Liver (tissue), 9 donors: ENCODE results near the gene SPINT3. TPM values are rescaled to one million over a fixed set of nuclear protein-coding genes. Genes with fewer than 3 reads are reported as not detected.

Experiments used
- DNase-seq: peaks from one replicate; pipeline ENCODE4 v3.0.0-alpha.2; 2017; ENCODE audit warnings: low spot score
- H3K27ac ChIP-seq, 2 donors: one replicate each; pipeline ENCODE4 v1.7.0; 2013; ENCODE audit warnings: inconsistent platforms in 2 of 2, low read length in 2 of 2, control low read depth in 1 of 2, low read depth in 1 of 2, mild to moderate bottlenecking in 1 of 2
- H3K27me3 ChIP-seq, 4 donors: one replicate each; pipeline versions ENCODE4 v1.6.1 to v1.7.0; 2013; ENCODE audit warnings: low read length in 3 of 4, inconsistent platforms in 1 of 4, mild to moderate bottlenecking in 1 of 4, moderate library complexity in 1 of 4; ENCODE audit not compliant: control insufficient read depth in 4 of 4, insufficient read depth in 4 of 4
- H3K36me3 ChIP-seq, 4 donors: one replicate each; pipeline versions ENCODE4 v1.6.1 to v1.7.0; 2013; ENCODE audit warnings: low read length in 3 of 4, mild to moderate bottlenecking in 3 of 4, low read depth in 1 of 4, moderate library complexity in 1 of 4; ENCODE audit not compliant: control insufficient read depth in 4 of 4, insufficient read depth in 3 of 4
- H3K4me1 ChIP-seq, 4 donors: one replicate each; pipeline versions ENCODE4 v1.6.1 to v1.7.0; 2013; ENCODE audit warnings: low read length in 3 of 4, mild to moderate bottlenecking in 3 of 4, moderate library complexity in 1 of 4; ENCODE audit not compliant: control insufficient read depth in 4 of 4, insufficient read depth in 4 of 4
- H3K4me3 ChIP-seq, 3 donors: one replicate each; pipeline versions ENCODE4 v1.6.1 to v1.7.0; 2013; ENCODE audit warnings: low read length in 3 of 3, control low read depth in 1 of 3, low read depth in 1 of 3, mild to moderate bottlenecking in 1 of 3
- H3K9ac ChIP-seq, 2 donors: one replicate each; pipeline ENCODE4 v1.7.0; 2013; ENCODE audit warnings: low read length in 2 of 2, mild to moderate bottlenecking in 2 of 2, moderate library complexity in 2 of 2, control low read depth in 1 of 2, low read depth in 1 of 2
- H3K9me3 ChIP-seq, 4 donors: one replicate each; pipeline versions ENCODE4 v1.6.1 to v1.7.0; 2013; ENCODE audit warnings: low read length in 3 of 4; ENCODE audit not compliant: control insufficient read depth in 4 of 4
- EGR1 ChIP-seq, 2 donors: IDR thresholded peaks; 2 replicates each; pipeline ENCODE4 v1.6.1; 2016 to 2018; ENCODE audit warnings: antibody characterized with exemption in 2 of 2, low read depth in 2 of 2
- FOXA1 ChIP-seq: IDR thresholded peaks from 2 replicates; pipeline ENCODE4 v1.6.1; 2016; ENCODE audit warnings: antibody characterized with exemption
- FOXA2 ChIP-seq: IDR thresholded peaks from 2 replicates; pipeline ENCODE4 v1.6.1; 2016; ENCODE audit warnings: antibody characterized with exemption
- GABPA ChIP-seq, 2 donors: IDR thresholded peaks in 1 of 2; conservative IDR thresholded peaks in 1 of 2; 2 replicates each; pipeline ENCODE4 v1.6.1; 2016; ENCODE audit warnings: antibody characterized with exemption in 2 of 2, mild to moderate bottlenecking in 1 of 2, moderate library complexity in 1 of 2
- HNF4A ChIP-seq, 2 donors: conservative IDR thresholded peaks; 2 replicates each; pipeline ENCODE4 v1.6.1; 2016; ENCODE audit warnings: antibody characterized with exemption in 2 of 2, mild to moderate bottlenecking in 2 of 2
- HNF4G ChIP-seq: IDR thresholded peaks from 2 replicates; pipeline ENCODE4 v1.6.1; 2016; ENCODE audit warnings: antibody characterized with exemption
- JUND ChIP-seq, 2 donors: IDR thresholded peaks; 2 replicates each; pipeline ENCODE4 v1.6.1; 2016; ENCODE audit warnings: antibody characterized with exemption in 2 of 2
- NR2F2 ChIP-seq: IDR thresholded peaks from 2 replicates; pipeline ENCODE4 v1.6.1; 2016; ENCODE audit warnings: antibody characterized with exemption
- SP1 ChIP-seq: IDR thresholded peaks from 2 replicates; pipeline ENCODE4 v1.6.1; 2018; ENCODE audit warnings: antibody characterized with exemption, mild to moderate bottlenecking
- YY1 ChIP-seq: IDR thresholded peaks from 2 replicates; pipeline ENCODE4 v1.6.1; 2016; ENCODE audit warnings: antibody characterized with exemption, mild to moderate bottlenecking
- WGBS: extraction: QIAGEN DNeasy Blood & Tissue Kit; methylation state at CpG from one replicate; pipeline ENCODE4 v1.1.7; 2013; 5-methylcytosine and 5-hydroxymethylcytosine counted together
- polyA plus RNA-seq, 2 donors: library from polyadenylated mRNA; stranded (reverse) in 1 of 2; unstranded in 1 of 2; fragments of 200-250 nt in 1 of 2; fragments of >200 nt in 1 of 2; fragmentation: Nextera tagmentation in 1 of 2; extraction: Ambion mirVana in 1 of 2; gene quantifications; one replicate each; pipeline versions ENCODE4 v1.2.1 to v1.2.3, GENCODE V29; 2013 to 2015
- total RNA-seq, 2 donors: library from RNA; depleted of rRNA; stranded (reverse); fragments of >200 nt; gene quantifications; one replicate each; pipeline ENCODE4 v1.2.3, GENCODE V29; 2014
- TF ChIP-seq, protein P1 (sequence below): IDR thresholded peaks from 2 replicates; pipeline ENCODE4 v1.6.1; 2016; ENCODE audit warnings: antibody characterized with exemption
- TF ChIP-seq, protein P2 (sequence below): IDR thresholded peaks from 2 replicates; pipeline ENCODE4 v1.6.1; 2016; ENCODE audit warnings: antibody characterized with exemption
- TF ChIP-seq, protein P3 (sequence below): IDR thresholded peaks from 2 replicates; pipeline ENCODE4 v1.6.1; 2016; ENCODE audit warnings: antibody characterized with exemption, mild to moderate bottlenecking
- TF ChIP-seq, protein P4 (sequence below): fragments of 150-350 bp; IDR thresholded peaks from 2 replicates; pipeline ENCODE4 v1.5.1; 2017; ENCODE audit warnings: improper control_type of control experiment, low read depth, low read length; ENCODE audit not compliant: missing input control
- donor health status: healthy.
- donor health status: healthy.
- donor health status: healthy.
- donor health status: healthy.
- donor health status: healthy.

The SPINT3 gene
- total and polyA plus RNA-seq, 4 donors = not detected

DNA sequence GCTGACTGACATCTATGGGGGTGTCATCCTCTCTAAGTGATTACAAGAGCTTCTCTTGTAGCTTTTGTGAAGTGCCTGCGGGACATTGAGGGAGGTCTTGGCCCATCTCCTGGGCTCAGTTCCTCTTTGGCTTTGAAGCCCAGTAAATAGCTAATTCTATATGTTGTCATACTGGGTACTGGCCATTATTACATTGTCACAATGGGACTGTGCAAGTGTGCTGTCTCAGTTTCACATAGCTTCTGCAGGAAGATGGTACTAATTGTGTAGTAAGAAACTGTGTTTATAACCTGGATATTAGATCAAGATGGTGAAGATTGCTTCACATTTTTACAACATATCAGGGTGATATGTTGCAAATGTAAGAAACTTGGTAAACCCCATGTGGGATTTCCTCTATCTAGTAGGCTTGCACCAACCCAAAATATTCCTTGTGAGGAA lies 19.9 kb downstream of the SPINT3 start:
- WGBS = 72% methylated on average over 1 of the region's 1 CpG

DNA sequence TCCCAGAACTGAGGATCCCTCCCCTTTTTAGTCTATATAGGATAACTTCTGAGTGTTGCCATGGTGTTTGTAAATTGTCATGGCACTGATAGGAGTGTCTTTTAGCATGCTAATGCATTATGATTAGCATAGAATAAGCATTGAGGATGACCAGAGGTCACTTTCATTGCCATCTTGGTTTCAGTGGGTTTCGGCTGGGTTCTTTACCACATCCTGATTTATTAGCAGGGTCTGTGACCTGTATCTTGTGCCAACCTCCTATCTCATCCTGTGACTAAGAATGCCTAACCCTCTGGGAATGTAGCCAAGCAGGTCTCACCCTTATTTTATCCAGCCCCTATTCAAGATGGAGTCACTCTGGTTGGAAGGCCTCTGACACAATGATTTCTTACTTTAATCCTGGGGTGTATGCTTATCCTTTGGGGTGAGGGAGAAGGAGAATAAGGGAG lies 26.3 kb downstream of the SPINT3 start:
- Histone ChIP-seq H3K9me3 (no peaks in the 10 kb centered on the region), H3K36me3 (no peaks in the 10 kb centered on the region), H3K27ac (no peak overlapping the region), H3K9ac (no peak overlapping the region), H3K4me1 (no peaks in the 10 kb centered on the region), H3K27me3 (no peaks in the 10 kb centered on the region), H3K4me3 (no peak overlapping the region)
- no peak for DNase-seq
- no peak for TF ChIP-seq YY1
- TF ChIP-seq, protein P1, sequence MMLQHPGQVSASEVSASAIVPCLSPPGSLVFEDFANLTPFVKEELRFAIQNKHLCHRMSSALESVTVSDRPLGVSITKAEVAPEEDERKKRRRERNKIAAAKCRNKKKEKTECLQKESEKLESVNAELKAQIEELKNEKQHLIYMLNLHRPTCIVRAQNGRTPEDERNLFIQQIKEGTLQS = no peak
- TF ChIP-seq, protein P2, sequence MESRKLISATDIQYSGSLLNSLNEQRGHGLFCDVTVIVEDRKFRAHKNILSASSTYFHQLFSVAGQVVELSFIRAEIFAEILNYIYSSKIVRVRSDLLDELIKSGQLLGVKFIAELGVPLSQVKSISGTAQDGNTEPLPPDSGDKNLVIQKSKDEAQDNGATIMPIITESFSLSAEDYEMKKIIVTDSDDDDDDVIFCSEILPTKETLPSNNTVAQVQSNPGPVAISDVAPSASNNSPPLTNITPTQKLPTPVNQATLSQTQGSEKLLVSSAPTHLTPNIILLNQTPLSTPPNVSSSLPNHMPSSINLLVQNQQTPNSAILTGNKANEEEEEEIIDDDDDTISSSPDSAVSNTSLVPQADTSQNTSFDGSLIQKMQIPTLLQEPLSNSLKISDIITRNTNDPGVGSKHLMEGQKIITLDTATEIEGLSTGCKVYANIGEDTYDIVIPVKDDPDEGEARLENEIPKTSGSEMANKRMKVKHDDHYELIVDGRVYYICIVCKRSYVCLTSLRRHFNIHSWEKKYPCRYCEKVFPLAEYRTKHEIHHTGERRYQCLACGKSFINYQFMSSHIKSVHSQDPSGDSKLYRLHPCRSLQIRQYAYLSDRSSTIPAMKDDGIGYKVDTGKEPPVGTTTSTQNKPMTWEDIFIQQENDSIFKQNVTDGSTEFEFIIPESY = no peak
- no peak for TF ChIP-seq GABPA (IDR thresholded peaks at IDR 0.05 in 1 of 2, conservative IDR thresholded peaks at IDR 0.05 in 1 of 2)
- TF ChIP-seq FOXA2 = no peak
- TF ChIP-seq, protein P3, sequence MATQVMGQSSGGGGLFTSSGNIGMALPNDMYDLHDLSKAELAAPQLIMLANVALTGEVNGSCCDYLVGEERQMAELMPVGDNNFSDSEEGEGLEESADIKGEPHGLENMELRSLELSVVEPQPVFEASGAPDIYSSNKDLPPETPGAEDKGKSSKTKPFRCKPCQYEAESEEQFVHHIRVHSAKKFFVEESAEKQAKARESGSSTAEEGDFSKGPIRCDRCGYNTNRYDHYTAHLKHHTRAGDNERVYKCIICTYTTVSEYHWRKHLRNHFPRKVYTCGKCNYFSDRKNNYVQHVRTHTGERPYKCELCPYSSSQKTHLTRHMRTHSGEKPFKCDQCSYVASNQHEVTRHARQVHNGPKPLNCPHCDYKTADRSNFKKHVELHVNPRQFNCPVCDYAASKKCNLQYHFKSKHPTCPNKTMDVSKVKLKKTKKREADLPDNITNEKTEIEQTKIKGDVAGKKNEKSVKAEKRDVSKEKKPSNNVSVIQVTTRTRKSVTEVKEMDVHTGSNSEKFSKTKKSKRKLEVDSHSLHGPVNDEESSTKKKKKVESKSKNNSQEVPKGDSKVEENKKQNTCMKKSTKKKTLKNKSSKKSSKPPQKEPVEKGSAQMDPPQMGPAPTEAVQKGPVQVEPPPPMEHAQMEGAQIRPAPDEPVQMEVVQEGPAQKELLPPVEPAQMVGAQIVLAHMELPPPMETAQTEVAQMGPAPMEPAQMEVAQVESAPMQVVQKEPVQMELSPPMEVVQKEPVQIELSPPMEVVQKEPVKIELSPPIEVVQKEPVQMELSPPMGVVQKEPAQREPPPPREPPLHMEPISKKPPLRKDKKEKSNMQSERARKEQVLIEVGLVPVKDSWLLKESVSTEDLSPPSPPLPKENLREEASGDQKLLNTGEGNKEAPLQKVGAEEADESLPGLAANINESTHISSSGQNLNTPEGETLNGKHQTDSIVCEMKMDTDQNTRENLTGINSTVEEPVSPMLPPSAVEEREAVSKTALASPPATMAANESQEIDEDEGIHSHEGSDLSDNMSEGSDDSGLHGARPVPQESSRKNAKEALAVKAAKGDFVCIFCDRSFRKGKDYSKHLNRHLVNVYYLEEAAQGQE = no peak
- TF ChIP-seq FOXA1 = no peak
- TF ChIP-seq HNF4G = no peak
- TF ChIP-seq HNF4A (conservative IDR thresholded peaks at IDR 0.05) = no peak
- no peak for TF ChIP-seq EGR1 (IDR thresholded peaks at IDR 0.05; ENCODE audit: low read depth in 2 of 2)
- TF ChIP-seq NR2F2 = no peak
- no peak for TF ChIP-seq JUND (IDR thresholded peaks at IDR 0.05)
- TF ChIP-seq SP1 = no peak
- WGBS = 76% methylated on average over 1 of the region's 1 CpG

More for the DNA sequence above, 19.9 kb downstream of the SPINT3 start:
- DNase-seq = no peak
- Histone ChIP-seq H3K27me3 (no peaks in the 10 kb centered on the region), H3K27ac (no peak overlapping the region), H3K4me1 (peaks cover 0 to 3% (median 0%) of the 10 kb centered on the region in 4 donors), H3K9ac (no peak overlapping the region), H3K9me3 (no peaks in the 10 kb centered on the region), H3K4me3 (no peak overlapping the region), H3K36me3 (no peaks in the 10 kb centered on the region)
- TF ChIP-seq, protein P1 = no peak
- no peak for TF ChIP-seq NR2F2
- TF ChIP-seq, protein P4, sequence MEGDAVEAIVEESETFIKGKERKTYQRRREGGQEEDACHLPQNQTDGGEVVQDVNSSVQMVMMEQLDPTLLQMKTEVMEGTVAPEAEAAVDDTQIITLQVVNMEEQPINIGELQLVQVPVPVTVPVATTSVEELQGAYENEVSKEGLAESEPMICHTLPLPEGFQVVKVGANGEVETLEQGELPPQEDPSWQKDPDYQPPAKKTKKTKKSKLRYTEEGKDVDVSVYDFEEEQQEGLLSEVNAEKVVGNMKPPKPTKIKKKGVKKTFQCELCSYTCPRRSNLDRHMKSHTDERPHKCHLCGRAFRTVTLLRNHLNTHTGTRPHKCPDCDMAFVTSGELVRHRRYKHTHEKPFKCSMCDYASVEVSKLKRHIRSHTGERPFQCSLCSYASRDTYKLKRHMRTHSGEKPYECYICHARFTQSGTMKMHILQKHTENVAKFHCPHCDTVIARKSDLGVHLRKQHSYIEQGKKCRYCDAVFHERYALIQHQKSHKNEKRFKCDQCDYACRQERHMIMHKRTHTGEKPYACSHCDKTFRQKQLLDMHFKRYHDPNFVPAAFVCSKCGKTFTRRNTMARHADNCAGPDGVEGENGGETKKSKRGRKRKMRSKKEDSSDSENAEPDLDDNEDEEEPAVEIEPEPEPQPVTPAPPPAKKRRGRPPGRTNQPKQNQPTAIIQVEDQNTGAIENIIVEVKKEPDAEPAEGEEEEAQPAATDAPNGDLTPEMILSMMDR = no peak
- no peak for TF ChIP-seq FOXA2
